Measurements from ENCODE around the gene GAREM2. TPM values are rescaled to one million over a fixed set of nuclear protein-coding genes. Genes with fewer than 3 reads are reported as not detected.

Gene GAREM2
- total RNA-seq, 4 donors from 2014 or later, result 1.5 to 4.6 (median 2.2) TPM; not detected in 1

- H3K27me3 ChIP-seq, result peaks cover 11% of the 10 kb centered on the region
- no peak overlapping the region for H3K27ac ChIP-seq
- 84% methylated on average over 5 of the region's 5 CpGs; no CpG with 5 or more reads in 1 of the 2 donors for WGBS, 2 donors (ENCODE audit: low coverage in 1 of 2)
- no peak for DNase-seq
- no peaks in the 10 kb centered on the region for H3K36me3 ChIP-seq
- in situ Hi-C loops (cut with MboI; ENCODE audit: low pct_ligation_motif_present in 1 of 4, low pct_unique_long_range_greater_than_20kb in 1 of 4, low sequenced_read_pairs in 3 of 4), result no loop called here
- no peak overlapping the region for H3K4me3 ChIP-seq
- TF ChIP-seq POLR2AphosphoS5 (IDR thresholded peaks at IDR 0.05) (no peak), POLR2A (IDR thresholded peaks at IDR 0.05) (no peak), EP300 (IDR thresholded peaks at IDR 0.05; ENCODE audit: low read depth) (no peak)
- TF ChIP-seq, protein P1, sequence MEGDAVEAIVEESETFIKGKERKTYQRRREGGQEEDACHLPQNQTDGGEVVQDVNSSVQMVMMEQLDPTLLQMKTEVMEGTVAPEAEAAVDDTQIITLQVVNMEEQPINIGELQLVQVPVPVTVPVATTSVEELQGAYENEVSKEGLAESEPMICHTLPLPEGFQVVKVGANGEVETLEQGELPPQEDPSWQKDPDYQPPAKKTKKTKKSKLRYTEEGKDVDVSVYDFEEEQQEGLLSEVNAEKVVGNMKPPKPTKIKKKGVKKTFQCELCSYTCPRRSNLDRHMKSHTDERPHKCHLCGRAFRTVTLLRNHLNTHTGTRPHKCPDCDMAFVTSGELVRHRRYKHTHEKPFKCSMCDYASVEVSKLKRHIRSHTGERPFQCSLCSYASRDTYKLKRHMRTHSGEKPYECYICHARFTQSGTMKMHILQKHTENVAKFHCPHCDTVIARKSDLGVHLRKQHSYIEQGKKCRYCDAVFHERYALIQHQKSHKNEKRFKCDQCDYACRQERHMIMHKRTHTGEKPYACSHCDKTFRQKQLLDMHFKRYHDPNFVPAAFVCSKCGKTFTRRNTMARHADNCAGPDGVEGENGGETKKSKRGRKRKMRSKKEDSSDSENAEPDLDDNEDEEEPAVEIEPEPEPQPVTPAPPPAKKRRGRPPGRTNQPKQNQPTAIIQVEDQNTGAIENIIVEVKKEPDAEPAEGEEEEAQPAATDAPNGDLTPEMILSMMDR (IDR thresholded peaks at IDR 0.05), result no peak
- H3K9me3 ChIP-seq, result no peaks in the 10 kb centered on the region
- H3K4me1 ChIP-seq, result peaks cover 10 to 22% (median 20%) of the 10 kb centered on the region in 4 donors
- intact Hi-C loops (cut with DNase I; ENCODE audit: low total_unique reads), result loop anchor here (5.0 kb wide), 1 partner anchor 1165 kb away; no protein-coding TSS in a partner anchor
These were observed 9.6 kb downstream of the GAREM2 start for GRCh38 chr2:26182441-26182840.

GRCh38 chr2:26182887-26183630 lies 10.2 kb downstream of the GAREM2 start:
- no peak overlapping the region for H3K4me3 ChIP-seq
- 96 to 100% methylated on average over 1 to 11 of the region's 11 CpGs for WGBS, 2 donors (ENCODE audit: low coverage in 1 of 2)
- no peaks in the 10 kb centered on the region for H3K9me3 ChIP-seq
- intact Hi-C loops (cut with DNase I; ENCODE audit: low total_unique reads) (loop anchor here (5.0 kb wide), 1 partner anchor 1166 kb away; no protein-coding TSS in a partner anchor), in situ Hi-C loops (cut with MboI; ENCODE audit: low pct_ligation_motif_present in 1 of 4, low pct_unique_long_range_greater_than_20kb in 1 of 4, low sequenced_read_pairs in 3 of 4) (no loop called here)
- peaks cover 11% of the 10 kb centered on the region for H3K27me3 ChIP-seq
- TF ChIP-seq POLR2AphosphoS5 (IDR thresholded peaks at IDR 0.05) (no peak), EP300 (IDR thresholded peaks at IDR 0.05; ENCODE audit: low read depth) (no peak), POLR2A (IDR thresholded peaks at IDR 0.05) (no peak)
- TF ChIP-seq, protein P1 (IDR thresholded peaks at IDR 0.05), result no peak
- no peaks in the 10 kb centered on the region for H3K36me3 ChIP-seq
- DNase-seq, result no peak
- peaks cover 10 to 22% (median 20%) of the 10 kb centered on the region in 4 donors for H3K4me1 ChIP-seq
- H3K27ac ChIP-seq, result no peak overlapping the region

- H3K27ac ChIP-seq, result peak overlapping the region in 2 of 4 donors; percentile 52 to 58
- intact Hi-C loops (cut with DNase I; ENCODE audit: low total_unique reads), result loop anchor here (5.0 kb wide), 1 partner anchor 1167 kb away; no protein-coding TSS in a partner anchor
- H3K36me3 ChIP-seq, result no peaks in the 10 kb centered on the region
- peaks cover 11% of the 10 kb centered on the region for H3K27me3 ChIP-seq
- TF ChIP-seq EP300 (IDR thresholded peaks at IDR 0.05; ENCODE audit: low read depth) (no peak), POLR2A (IDR thresholded peaks at IDR 0.05) (no peak), POLR2AphosphoS5 (IDR thresholded peaks at IDR 0.05) (no peak)
- TF ChIP-seq, protein P1 (IDR thresholded peaks at IDR 0.05), result no peak
- no peak for DNase-seq
- WGBS, 2 donors (ENCODE audit: low coverage in 1 of 2), result 93% methylated on average over 27 of the region's 34 CpGs; no CpG with 5 or more reads in 1 of the 2 donors
- in situ Hi-C loops (cut with MboI; ENCODE audit: low pct_ligation_motif_present in 1 of 4, low pct_unique_long_range_greater_than_20kb in 1 of 4, low sequenced_read_pairs in 3 of 4), result no loop called here
- H3K4me1 ChIP-seq, result peaks cover 9 to 17% (median 16%) of the 10 kb centered on the region in 4 donors
- H3K4me3 ChIP-seq, result peak overlapping the region; percentile 30 to 65 (median 47)
- no peaks in the 10 kb centered on the region for H3K9me3 ChIP-seq
These were observed 11.2 kb downstream of the GAREM2 start for GRCh38 chr2:26184121-26184520.

DNA sequence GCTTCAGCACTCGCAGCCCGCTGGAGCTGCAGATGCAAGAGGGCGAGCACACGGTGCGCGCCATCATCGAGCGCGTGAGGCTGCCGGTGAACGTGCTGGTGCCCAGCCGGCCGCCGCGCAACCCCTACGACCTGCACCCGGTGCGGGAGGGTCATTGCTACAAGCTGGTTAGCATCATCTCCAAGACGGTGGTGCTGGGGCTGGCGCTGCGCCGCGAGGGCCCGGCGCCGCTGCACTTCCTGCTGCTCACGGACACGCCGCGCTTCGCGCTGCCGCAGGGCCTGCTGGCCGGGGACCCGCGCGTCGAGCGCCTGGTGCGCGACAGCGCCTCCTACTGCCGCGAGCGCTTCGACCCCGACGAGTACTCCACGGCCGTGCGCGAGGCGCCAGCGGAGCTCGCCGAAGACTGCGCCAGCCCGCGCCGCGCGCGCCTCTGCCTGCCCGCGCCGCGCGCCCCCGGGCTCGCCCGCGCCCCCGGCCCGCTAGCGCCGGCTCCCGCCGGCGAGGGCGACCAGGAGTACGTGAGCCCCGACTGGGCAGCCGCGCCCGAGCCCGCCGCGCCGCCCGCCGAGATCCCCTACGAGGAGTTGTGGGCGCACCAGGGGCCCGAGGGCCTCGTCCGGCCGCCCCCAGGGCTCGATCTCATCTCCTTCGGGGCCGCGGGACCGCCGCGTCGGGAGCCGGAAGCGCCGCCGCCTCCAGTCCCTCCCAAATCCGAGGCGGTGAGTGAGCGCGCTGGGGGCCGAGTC lies 11.8 kb downstream of the GAREM2 start:
- peaks cover 7% of the 10 kb centered on the region for H3K27me3 ChIP-seq
- TF ChIP-seq, protein P1 (IDR thresholded peaks at IDR 0.05), result peak in 4 of 5 experiments; percentile 39 to 67 (median 56)
- TF ChIP-seq POLR2A (IDR thresholded peaks at IDR 0.05), result no peak
- TF ChIP-seq POLR2AphosphoS5 (IDR thresholded peaks at IDR 0.05), result peak in 1 of 3 donors; percentile 45
- no peak for TF ChIP-seq EP300 (IDR thresholded peaks at IDR 0.05; ENCODE audit: low read depth)
- DNase-seq, result peak; percentile 88
- peaks cover 4 to 12% (median 10%) of the 10 kb centered on the region in 4 donors for H3K4me1 ChIP-seq
- H3K9me3 ChIP-seq, result no peaks in the 10 kb centered on the region
- peak overlapping the region; percentile 52 to 67 (median 63) for H3K27ac ChIP-seq
- peak overlapping the region; percentile 46 to 65 (median 52) for H3K4me3 ChIP-seq
- intact Hi-C loops (cut with DNase I; ENCODE audit: low total_unique reads) (loop anchor here (5.0 kb wide), 1 partner anchor 1167 kb away; no protein-coding TSS in a partner anchor), in situ Hi-C loops (cut with MboI; ENCODE audit: low pct_ligation_motif_present in 1 of 4, low pct_unique_long_range_greater_than_20kb in 1 of 4, low sequenced_read_pairs in 3 of 4) (no loop called here)
- WGBS, 2 donors (ENCODE audit: low coverage in 1 of 2), result 4% methylated on average over 44 of the region's 114 CpGs; no CpG with 5 or more reads in 1 of the 2 donors
- no peaks in the 10 kb centered on the region for H3K36me3 ChIP-seq
